ENCODE measurements around the gene BTG4.

- TF ChIP-seq CTCF (conservative IDR thresholded peaks at IDR 0.05; ENCODE audit: low read depth in 2 of 2) (no peak), EZH2phosphoT487 (IDR thresholded peaks at IDR 0.05; ENCODE audit: unreplicated experiment) (no peak), POLR2AphosphoS5 (IDR thresholded peaks at IDR 0.05; ENCODE audit: low read depth) (no peak), EZH2 (IDR thresholded peaks at IDR 0.05; ENCODE audit: low read depth, unreplicated experiment) (no peak), NANOG (IDR thresholded peaks at IDR 0.05; ENCODE audit: borderline replicate concordance) (no peak), ZNF331 (CRISPR knock-in tag; IDR thresholded peaks at IDR 0.05; ENCODE audit: low read depth) (no peak), ZNF114 (CRISPR knock-in tag; IDR thresholded peaks at IDR 0.05) (no peak), CREB1 (CRISPR knock-in tag; IDR thresholded peaks at IDR 0.05; ENCODE audit: low read depth) (no peak), JUNB (IDR thresholded peaks at IDR 0.05; ENCODE audit: unreplicated experiment) (no peak)
- TF ChIP-seq, protein P1, sequence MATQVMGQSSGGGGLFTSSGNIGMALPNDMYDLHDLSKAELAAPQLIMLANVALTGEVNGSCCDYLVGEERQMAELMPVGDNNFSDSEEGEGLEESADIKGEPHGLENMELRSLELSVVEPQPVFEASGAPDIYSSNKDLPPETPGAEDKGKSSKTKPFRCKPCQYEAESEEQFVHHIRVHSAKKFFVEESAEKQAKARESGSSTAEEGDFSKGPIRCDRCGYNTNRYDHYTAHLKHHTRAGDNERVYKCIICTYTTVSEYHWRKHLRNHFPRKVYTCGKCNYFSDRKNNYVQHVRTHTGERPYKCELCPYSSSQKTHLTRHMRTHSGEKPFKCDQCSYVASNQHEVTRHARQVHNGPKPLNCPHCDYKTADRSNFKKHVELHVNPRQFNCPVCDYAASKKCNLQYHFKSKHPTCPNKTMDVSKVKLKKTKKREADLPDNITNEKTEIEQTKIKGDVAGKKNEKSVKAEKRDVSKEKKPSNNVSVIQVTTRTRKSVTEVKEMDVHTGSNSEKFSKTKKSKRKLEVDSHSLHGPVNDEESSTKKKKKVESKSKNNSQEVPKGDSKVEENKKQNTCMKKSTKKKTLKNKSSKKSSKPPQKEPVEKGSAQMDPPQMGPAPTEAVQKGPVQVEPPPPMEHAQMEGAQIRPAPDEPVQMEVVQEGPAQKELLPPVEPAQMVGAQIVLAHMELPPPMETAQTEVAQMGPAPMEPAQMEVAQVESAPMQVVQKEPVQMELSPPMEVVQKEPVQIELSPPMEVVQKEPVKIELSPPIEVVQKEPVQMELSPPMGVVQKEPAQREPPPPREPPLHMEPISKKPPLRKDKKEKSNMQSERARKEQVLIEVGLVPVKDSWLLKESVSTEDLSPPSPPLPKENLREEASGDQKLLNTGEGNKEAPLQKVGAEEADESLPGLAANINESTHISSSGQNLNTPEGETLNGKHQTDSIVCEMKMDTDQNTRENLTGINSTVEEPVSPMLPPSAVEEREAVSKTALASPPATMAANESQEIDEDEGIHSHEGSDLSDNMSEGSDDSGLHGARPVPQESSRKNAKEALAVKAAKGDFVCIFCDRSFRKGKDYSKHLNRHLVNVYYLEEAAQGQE (IDR thresholded peaks at IDR 0.05; ENCODE audit: unreplicated experiment): no peak
- TF ChIP-seq, protein P2, sequence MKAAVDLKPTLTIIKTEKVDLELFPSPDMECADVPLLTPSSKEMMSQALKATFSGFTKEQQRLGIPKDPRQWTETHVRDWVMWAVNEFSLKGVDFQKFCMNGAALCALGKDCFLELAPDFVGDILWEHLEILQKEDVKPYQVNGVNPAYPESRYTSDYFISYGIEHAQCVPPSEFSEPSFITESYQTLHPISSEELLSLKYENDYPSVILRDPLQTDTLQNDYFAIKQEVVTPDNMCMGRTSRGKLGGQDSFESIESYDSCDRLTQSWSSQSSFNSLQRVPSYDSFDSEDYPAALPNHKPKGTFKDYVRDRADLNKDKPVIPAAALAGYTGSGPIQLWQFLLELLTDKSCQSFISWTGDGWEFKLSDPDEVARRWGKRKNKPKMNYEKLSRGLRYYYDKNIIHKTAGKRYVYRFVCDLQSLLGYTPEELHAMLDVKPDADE (IDR thresholded peaks at IDR 0.05): no peak
Observed at GRCh38 chr11:111474432-111474831, 37.8 kb downstream of the BTG4 start.

Measured in GM23338 (cell line).